T-cell (primary cell): ENCODE measurements around the gene C1orf87. TPM values are rescaled to one million over a fixed set of nuclear protein-coding genes. Genes with fewer than 3 reads are reported as not detected.

ENCODE experiments used
- ATAC-seq, 4 experiments: fragments of 200-7000 bp in 3 of 4; fragments of 150-1000 bp in 1 of 4; cut with Tn5 transposase; replicated peaks in 1 of 4; 1 replicate in 3 of 4; 2 replicates in 1 of 4; pipeline ENCODE4 v1.10.0; 2021; ENCODE audit warnings: moderate library complexity in 3 of 4, mild to moderate bottlenecking in 2 of 4, moderate number of reproducible peaks in 1 of 4
- CTCF ChIA-PET, 2 donors: fragments of 300-600 bp; sonication (Branson Sonifier 250); formaldehyde crosslinking; loops; one replicate each; lab custom pipeline; 2022; ENCODE audit warnings: antibody characterized with exemption in 2 of 2; lab: Charles Lee
- POLR2A ChIA-PET, 2 donors: fragments of 300-600 bp; sonication (Branson Sonifier 250); formaldehyde crosslinking; loops; one replicate each; lab custom pipeline; 2022; ENCODE audit warnings: antibody characterized with exemption in 2 of 2; lab: Charles Lee
- DNase-seq, 35 experiments: peaks; one replicate each; pipeline versions ENCODE4 v3.0.0 to v3.0.0-alpha.2; 2013 to 2023
- H3K27ac ChIP-seq: one replicate; pipeline ENCODE4 v1.5.1; 2013; ENCODE audit warnings: low read length
- H3K27me3 ChIP-seq, 2 experiments: replicated peaks in 1 of 2; 1 replicate in 1 of 2; 2 replicates in 1 of 2; pipeline versions ENCODE4 v1.6.1 to v1.7.0; 2013; ENCODE audit warnings: low read length in 1 of 2, mixed read lengths in 1 of 2; ENCODE audit not compliant: control insufficient read depth in 2 of 2, insufficient read depth in 2 of 2; ENCODE audit errors: extremely low read depth in 1 of 2
- H3K36me3 ChIP-seq, 2 donors: 1 replicate in 1 of 2; 2 replicates in 1 of 2; pipeline versions ENCODE4 v1.6.1 to v1.7.0; 2013; ENCODE audit warnings: low read length in 1 of 2; ENCODE audit not compliant: control insufficient read depth in 2 of 2, insufficient read depth in 1 of 2; ENCODE audit errors: extremely low read depth in 1 of 2
- H3K4me1 ChIP-seq, 2 experiments: 1 replicate in 1 of 2; 2 replicates in 1 of 2; pipeline versions ENCODE4 v1.6.1 to v1.7.0; 2013; ENCODE audit warnings: low read length in 2 of 2, mixed read lengths in 1 of 2; ENCODE audit not compliant: insufficient read depth in 2 of 2, control insufficient read depth in 1 of 2; ENCODE audit errors: extremely low read depth in 1 of 2
- H3K4me3 ChIP-seq, 2 donors: 1 replicate in 1 of 2; 2 replicates in 1 of 2; pipeline versions ENCODE4 v1.5.1 to v1.7.0; 2013; ENCODE audit warnings: mild to moderate bottlenecking in 2 of 2, low read length in 1 of 2, moderate library complexity in 1 of 2; ENCODE audit not compliant: control insufficient read depth in 1 of 2; ENCODE audit errors: extremely low read depth in 1 of 2
- H3K9me3 ChIP-seq: 2 replicates; pipeline ENCODE4 v1.7.0; 2013
- H3K27ac Mint-ChIP-seq, 2 donors: one replicate each; pipeline ENCODE4 v1.8.0; 2020 to 2021; ENCODE audit warnings: mild to moderate bottlenecking in 2 of 2, mixed read lengths in 2 of 2
- H3K27me3 Mint-ChIP-seq, 2 donors: one replicate each; pipeline ENCODE4 v1.8.0; 2021 to 2022; ENCODE audit warnings: mixed read lengths in 2 of 2
- H3K36me3 Mint-ChIP-seq: one replicate; pipeline ENCODE4 v1.8.0; 2021; ENCODE audit warnings: mixed read lengths
- H3K4me1 Mint-ChIP-seq, 3 donors: one replicate each; pipeline ENCODE4 v1.8.0; 2020 to 2022; ENCODE audit warnings: mixed read lengths in 3 of 3, mild to moderate bottlenecking in 1 of 3
- H3K4me3 Mint-ChIP-seq, 3 donors: one replicate each; pipeline ENCODE4 v1.8.0; 2020 to 2022; ENCODE audit warnings: mild to moderate bottlenecking in 3 of 3, mixed read lengths in 3 of 3, moderate library complexity in 3 of 3
- H3K9me3 Mint-ChIP-seq, 3 donors: one replicate each; pipeline ENCODE4 v1.8.0; 2020 to 2022; ENCODE audit warnings: mixed read lengths in 3 of 3
- WGBS: methylation state at CpG from one replicate; pipeline ENCODE4 v1.1.5; 2013; ENCODE audit warnings: missing lambda C conversion rate; ENCODE audit not compliant: insufficient coverage; 5-methylcytosine and 5-hydroxymethylcytosine counted together
- total RNA-seq, 35 experiments: library from RNA in 6 of 35; stranded (reverse) in 6 of 35; fragments of 120-200 nt in 1 of 35; gene quantifications; one replicate each; pipeline versions ENCODE4 v1.2.1 to v1.2.4 and lab custom pipeline; 2013 to 2026

C1orf87 gene
- total RNA-seq, 5 donors from 2014 or later (not counting 1 experiment from before 2014, with no cell fraction given) = not detected

DNA sequence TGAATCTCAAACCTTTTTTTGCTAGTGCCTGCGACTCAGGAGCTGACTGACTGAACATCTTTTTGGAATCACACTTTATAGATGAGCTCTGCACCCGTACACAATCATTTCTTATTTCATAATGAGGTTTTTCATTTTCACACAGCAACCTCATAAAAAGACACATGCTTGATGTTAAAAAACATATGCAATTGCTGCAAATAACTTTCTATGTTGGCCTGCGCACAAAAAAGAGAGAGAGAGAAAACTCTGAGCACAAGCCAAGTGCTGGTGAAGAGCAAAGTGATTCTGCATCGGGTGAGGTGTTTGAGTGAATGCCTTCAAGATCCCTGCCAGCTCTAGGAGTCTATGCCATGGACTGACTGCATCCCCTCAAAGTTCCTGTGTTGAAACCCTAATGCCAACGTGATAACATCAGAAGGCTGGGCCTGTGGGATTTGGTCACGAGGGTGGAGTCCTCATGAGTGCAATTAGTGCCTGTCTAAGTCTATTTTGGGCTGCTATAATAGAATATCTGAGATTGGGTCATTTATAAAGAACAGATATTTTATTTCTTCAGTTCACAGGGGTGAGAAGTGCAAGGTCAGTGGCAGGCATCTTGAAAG lies 36.6 kb downstream of the C1orf87 start:
- no peak for ATAC-seq
- Mint-ChIP-seq H3K4me1 (no peaks in the 10 kb centered on the region), H3K27ac (no peak overlapping the region), H3K9me3 (no peaks in the 10 kb centered on the region), H3K4me3 (no peak overlapping the region), H3K27me3 (peaks cover 2 to 4% of the 10 kb centered on the region in 2 donors), H3K36me3 (no peaks in the 10 kb centered on the region)
- no peak for DNase-seq
- Histone ChIP-seq H3K27ac (no peak overlapping the region), H3K36me3 (no peaks in the 10 kb centered on the region), H3K4me3 (no peak overlapping the region), H3K4me1 (no peaks in the 10 kb centered on the region), H3K9me3 (no peaks in the 10 kb centered on the region), H3K27me3 (no peaks in the 10 kb centered on the region)
- 60% methylated on average over 4 of the region's 6 CpGs for WGBS
- ChIA-PET CTCF (no interaction called here), POLR2A (no interaction called here)

DNA sequence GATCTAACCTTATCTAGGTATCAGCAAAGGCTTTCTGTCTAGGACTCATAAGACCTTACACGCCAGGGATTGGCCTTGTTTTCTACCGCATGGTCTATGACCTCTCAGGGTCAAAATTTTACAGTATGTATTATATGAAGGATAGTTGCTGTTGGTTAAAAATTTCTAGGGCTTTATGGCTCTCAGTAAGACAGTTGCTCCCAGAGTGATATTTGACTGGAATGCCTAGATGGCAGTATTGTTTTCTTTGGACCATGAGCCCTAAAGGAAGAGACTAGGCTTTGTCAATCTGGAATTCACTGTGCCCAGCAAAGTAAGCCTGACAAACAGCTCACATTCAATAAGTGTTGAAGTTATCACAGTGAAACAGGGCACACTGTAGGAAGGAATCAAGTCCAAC lies 37.6 kb downstream of the C1orf87 start:
- H3K36me3 Mint-ChIP-seq = no peaks in the 10 kb centered on the region
- H3K9me3 Mint-ChIP-seq = no peaks in the 10 kb centered on the region
- 93% methylated on average over 2 of the region's 2 CpGs for WGBS
- peaks cover under 1 to 2% of the 10 kb centered on the region in 2 donors for H3K27me3 Mint-ChIP-seq
- H3K27me3 ChIP-seq = no peaks in the 10 kb centered on the region
- no peak overlapping the region for H3K4me3 Mint-ChIP-seq
- H3K36me3 ChIP-seq = no peaks in the 10 kb centered on the region
- no peak overlapping the region for H3K27ac Mint-ChIP-seq
- H3K4me3 ChIP-seq = no peak overlapping the region
- DNase-seq (no peak), ATAC-seq (no peak)
- H3K27ac ChIP-seq = no peak overlapping the region
- no peaks in the 10 kb centered on the region for H3K4me1 Mint-ChIP-seq
- H3K4me1 ChIP-seq = no peaks in the 10 kb centered on the region
- H3K9me3 ChIP-seq = no peaks in the 10 kb centered on the region
- ChIA-PET CTCF (no interaction called here), POLR2A (no interaction called here)

DNA sequence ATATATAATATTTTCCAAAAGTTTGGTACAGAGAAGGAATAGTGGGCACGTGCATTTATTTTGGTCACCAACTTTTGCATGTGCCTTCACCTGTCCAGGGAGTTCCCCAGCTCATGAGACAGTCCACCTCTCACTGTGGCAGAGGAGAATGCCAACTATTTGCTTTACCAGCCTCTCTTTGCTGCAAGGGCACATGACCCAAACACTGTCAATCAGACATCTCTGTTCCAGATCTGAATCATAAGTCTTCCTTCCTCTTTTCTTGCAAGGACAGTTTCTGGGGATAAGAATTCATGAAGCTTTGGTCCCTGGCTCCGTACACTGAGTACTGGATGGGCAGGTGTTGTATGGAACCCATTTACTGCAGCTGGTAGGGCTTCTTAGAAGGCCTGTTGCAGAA lies 38.6 kb downstream of the C1orf87 start:
- Mint-ChIP-seq H3K27ac (no peak overlapping the region), H3K36me3 (no peaks in the 10 kb centered on the region), H3K27me3 (no peaks in the 10 kb centered on the region), H3K4me3 (no peak overlapping the region), H3K9me3 (no peaks in the 10 kb centered on the region), H3K4me1 (no peaks in the 10 kb centered on the region)
- WGBS = no CpG with 5 or more reads among the region's 2 CpGs
- no peaks in the 10 kb centered on the region for H3K36me3 ChIP-seq
- DNase-seq = no peak
- no peaks in the 10 kb centered on the region for H3K9me3 ChIP-seq
- H3K4me1 ChIP-seq = no peaks in the 10 kb centered on the region
- CTCF ChIA-PET = no interaction called here
- H3K27me3 ChIP-seq = no peaks in the 10 kb centered on the region
- H3K27ac ChIP-seq = no peak overlapping the region
- POLR2A ChIA-PET = no interaction called here
- ATAC-seq = no peak
- H3K4me3 ChIP-seq = no peak overlapping the region

DNA sequence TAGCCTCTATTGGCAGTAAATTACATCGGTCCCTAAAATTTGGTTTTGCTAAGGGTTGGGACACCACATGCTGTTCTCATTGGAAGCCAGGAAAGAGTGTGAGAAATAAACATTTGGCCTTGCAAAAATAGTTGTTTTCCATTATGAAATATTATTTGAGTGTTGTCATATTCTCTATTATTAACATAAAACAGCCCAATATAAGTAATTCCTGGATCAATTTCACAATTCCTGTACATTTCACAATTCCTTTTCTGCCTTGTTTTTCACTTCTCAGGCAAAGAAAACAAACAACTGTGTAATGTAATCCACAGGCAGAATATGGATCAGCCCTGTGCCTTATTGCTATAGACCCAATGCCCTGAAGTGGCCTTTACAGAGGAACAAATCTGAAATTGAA lies 40.5 kb downstream of the C1orf87 start:
- no CpG with 5 or more reads among the region's 1 CpG for WGBS
- H3K36me3 ChIP-seq = no peaks in the 10 kb centered on the region
- no peaks in the 10 kb centered on the region for H3K36me3 Mint-ChIP-seq
- ChIA-PET POLR2A (no interaction called here), CTCF (interaction anchor here in 1 of 2 donors (0.5 kb wide), 1 partner anchor 291 kb away, joined by 3 read pairs; no protein-coding TSS in a partner anchor)
- H3K27me3 ChIP-seq = no peaks in the 10 kb centered on the region
- no peak for DNase-seq
- H3K9me3 ChIP-seq = no peaks in the 10 kb centered on the region
- no peak for ATAC-seq
- H3K4me3 Mint-ChIP-seq = no peak overlapping the region
- no peaks in the 10 kb centered on the region for H3K9me3 Mint-ChIP-seq
- no peaks in the 10 kb centered on the region for H3K4me1 Mint-ChIP-seq
- H3K27ac Mint-ChIP-seq = no peak overlapping the region
- H3K27ac ChIP-seq = no peak overlapping the region
- peaks cover 3 to 9% of the 10 kb centered on the region in 2 donors for H3K27me3 Mint-ChIP-seq
- no peak overlapping the region for H3K4me3 ChIP-seq
- no peaks in the 10 kb centered on the region for H3K4me1 ChIP-seq

DNA sequence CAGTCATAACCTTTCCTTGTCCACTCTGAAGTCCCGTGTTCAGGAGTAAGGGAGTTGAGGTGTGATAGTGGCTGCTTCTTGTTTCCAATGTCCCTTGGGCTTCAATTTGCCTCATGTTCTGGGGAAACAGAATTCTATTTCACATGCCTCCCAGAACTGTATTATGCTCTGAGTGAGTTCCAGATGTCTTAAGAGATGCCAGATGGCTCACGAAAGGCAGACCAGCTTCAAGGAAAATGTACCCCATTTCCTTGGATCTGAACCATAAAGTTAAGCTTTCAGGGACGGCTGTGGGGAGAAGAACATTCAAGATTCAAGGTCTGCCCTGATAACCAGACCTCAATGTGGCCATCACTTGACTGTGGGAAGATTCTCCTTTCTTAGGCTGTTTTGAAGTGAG lies 42.4 kb downstream of the C1orf87 start:
- ChIA-PET CTCF (no interaction called here), POLR2A (no interaction called here)
- WGBS = 40% methylated on average over 1 of the region's 3 CpGs
- Histone ChIP-seq H3K9me3 (no peaks in the 10 kb centered on the region), H3K36me3 (no peaks in the 10 kb centered on the region), H3K4me3 (no peak overlapping the region), H3K27me3 (peaks cover 0 to 3% of the 10 kb centered on the region in 2 experiments), H3K4me1 (no peaks in the 10 kb centered on the region), H3K27ac (no peak overlapping the region)
- Mint-ChIP-seq H3K27me3 (peaks cover 6 to 15% of the 10 kb centered on the region in 2 donors), H3K27ac (no peak overlapping the region), H3K4me3 (no peak overlapping the region), H3K9me3 (no peaks in the 10 kb centered on the region), H3K36me3 (no peaks in the 10 kb centered on the region), H3K4me1 (no peaks in the 10 kb centered on the region)
- no peak for DNase-seq
- no peak for ATAC-seq

DNA sequence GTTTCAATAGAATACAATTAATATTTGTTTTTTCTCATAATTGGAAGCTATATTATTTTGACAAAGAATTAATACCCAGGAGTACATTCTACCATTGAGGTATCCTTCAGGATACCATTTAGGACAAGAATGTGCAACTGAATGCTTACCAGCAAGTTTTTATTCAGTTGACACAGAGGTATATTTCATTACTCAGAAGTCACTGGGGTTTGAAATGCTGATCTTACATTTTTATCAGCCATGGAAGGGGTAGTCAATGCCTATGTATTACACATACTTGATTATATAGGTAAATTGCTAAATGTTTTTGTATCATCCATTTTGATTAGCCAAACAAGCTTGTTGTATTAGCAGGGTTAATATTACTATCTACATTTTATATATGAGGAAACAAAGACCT lies 48.0 kb downstream of the C1orf87 start:
- H3K9me3 Mint-ChIP-seq = no peaks in the 10 kb centered on the region
- H3K4me3 Mint-ChIP-seq = no peak overlapping the region
- no peaks in the 10 kb centered on the region for H3K9me3 ChIP-seq
- H3K36me3 Mint-ChIP-seq = no peaks in the 10 kb centered on the region
- no peak overlapping the region for H3K27ac ChIP-seq
- DNase-seq = no peak
- no peaks in the 10 kb centered on the region for H3K36me3 ChIP-seq
- no peaks in the 10 kb centered on the region for H3K4me1 Mint-ChIP-seq
- peaks cover 8 to 18% of the 10 kb centered on the region in 2 donors for H3K27me3 Mint-ChIP-seq
- no peak for ATAC-seq
- ChIA-PET CTCF (no interaction called here), POLR2A (no interaction called here)
- H3K4me1 ChIP-seq = no peaks in the 10 kb centered on the region
- H3K27me3 ChIP-seq = peaks cover 0 to 3% of the 10 kb centered on the region in 2 experiments
- H3K27ac Mint-ChIP-seq = no peak overlapping the region
- H3K4me3 ChIP-seq = no peak overlapping the region
